Activated CD4-positive, alpha-beta T cell treated with anti-CD3 and anti-CD28 coated beads, Interleukin-2, Interleukin-4, amounts not matched to agents 100 ng/mL and 50 ng/mL, durations not matched to agents 16 hours and 8 hours (primary cell): ENCODE measurements around the gene CDH13.

Source experiments
- DNase-seq: peaks from one replicate; pipeline ENCODE4 v3.0.0-alpha.2; 2020; ENCODE audit warnings: low spot score

The CDH13 gene

DNA sequence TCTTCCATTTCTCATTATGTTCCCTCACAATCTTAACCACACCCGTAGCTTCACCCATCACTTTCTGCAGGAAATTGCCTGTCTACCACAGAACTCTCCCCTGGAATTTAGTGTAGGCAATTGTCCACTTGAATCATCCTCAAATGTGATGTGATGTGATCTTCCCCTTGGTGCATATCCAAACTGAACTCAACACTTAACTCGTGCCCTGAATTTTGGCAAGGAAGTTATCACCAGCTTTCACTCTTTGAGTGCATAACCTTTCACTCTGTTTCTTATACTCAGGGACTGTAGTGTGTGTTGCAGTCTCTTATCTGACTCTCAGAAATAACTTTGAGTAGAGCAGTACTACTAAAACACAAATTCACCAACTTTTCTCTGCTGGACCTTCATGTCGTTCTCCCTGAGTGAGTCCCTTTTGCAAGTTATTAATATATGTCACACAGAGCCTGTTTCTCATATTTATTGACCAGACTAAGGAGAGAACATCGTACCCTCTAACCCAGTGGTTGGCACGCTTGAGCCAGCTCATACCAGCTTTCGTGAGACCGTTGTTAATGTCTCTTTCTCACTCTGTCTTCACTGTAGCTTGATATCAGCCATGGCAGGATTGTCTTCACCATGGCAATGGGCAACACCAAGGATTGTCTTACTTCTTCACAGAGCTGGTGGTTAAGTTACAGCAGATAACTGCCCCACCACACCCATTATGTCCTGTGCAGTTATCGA is 622.1 kb downstream of the CDH13 start:
- DNase-seq: no peak

DNA sequence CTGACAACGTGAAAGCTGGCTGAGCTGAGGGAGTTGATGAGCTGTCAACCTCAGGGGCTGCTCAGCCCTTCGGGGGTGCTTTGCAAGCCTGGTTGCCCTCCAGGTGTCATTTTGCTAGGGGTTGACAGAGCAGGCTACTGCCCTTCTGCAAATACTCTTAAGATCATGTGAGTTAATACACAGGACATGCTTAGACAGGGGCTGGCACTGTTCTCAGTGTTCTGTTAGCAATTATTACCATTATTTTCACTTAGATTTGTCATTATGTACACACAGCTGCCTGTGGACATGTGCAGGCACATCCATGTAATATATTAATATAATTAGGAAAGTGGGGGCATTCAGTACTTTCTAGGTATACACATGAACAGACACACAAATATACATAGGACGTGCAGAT is 626.8 kb downstream of the CDH13 start:
- DNase-seq: no peak

DNA sequence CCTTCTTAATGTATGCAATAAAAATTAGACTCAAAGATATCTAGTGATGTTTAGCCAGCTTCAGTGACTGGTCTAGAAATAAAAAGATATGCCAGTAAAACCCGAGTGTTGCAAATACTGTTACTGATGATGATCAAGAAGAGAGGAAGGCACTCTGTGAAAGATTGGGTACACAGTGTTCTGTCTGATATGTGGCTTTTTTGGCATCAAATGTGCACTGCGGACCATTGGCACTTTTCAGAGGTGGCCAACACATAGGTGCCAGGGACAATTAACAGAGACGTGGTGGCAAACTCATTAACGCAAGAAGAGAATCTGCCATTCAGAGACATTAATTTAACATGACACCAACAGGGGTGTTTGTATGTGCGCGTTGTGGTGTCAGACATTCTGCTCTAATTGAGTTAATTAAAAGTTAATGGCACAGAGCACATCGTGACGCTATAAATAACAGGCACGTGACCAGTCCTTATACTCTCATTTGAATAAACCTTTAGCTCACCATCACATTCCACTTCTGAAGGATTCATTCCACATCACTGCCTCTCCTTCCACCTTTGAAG is 631.7 kb downstream of the CDH13 start:
- no peak for DNase-seq

- DNase-seq: no peak
These were observed 640.2 kb downstream of the CDH13 start for GRCh38 chr16:83266848-83267553.

DNA sequence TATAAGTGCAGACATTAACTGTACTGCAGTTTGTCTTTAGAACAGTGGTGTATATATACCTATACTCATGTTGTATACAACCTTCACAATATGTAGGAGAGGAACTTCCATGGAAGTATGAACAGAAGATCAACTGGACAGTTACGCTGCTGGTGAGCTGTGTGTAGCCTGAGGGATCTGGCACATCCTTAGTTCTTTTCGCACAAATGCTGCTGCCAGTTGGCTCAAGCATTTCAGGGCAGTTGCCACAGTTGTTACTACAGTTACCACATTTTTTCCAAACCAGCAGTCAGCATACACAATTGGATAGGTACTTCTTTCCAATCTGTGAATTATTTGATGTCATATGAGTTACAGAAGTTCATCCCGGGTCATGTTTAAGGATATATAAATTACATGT is 641.4 kb downstream of the CDH13 start:
- DNase-seq: no peak

- DNase-seq: no peak
These were observed 642.3 kb downstream of the CDH13 start for GRCh38 chr16:83269048-83269447.

DNA sequence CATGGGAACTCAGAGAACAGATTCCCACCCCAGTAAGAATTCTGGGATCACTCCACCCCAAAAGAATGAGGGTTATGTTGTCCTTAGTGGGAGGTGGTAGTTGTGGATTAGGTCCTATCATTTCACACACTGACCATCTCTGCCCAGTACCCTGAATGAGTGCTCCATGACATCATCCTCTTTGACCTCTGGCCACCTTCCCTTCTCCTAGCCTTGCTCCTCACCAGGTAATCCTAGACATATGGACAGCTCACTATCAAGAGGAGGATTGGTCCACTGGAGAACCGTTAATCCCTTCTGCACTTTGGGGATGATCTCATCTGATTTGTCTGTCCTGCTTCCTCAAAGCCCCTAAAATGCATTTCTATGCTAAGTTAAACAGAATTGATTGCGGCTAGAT is 642.8 kb downstream of the CDH13 start:
- DNase-seq: no peak

DNA sequence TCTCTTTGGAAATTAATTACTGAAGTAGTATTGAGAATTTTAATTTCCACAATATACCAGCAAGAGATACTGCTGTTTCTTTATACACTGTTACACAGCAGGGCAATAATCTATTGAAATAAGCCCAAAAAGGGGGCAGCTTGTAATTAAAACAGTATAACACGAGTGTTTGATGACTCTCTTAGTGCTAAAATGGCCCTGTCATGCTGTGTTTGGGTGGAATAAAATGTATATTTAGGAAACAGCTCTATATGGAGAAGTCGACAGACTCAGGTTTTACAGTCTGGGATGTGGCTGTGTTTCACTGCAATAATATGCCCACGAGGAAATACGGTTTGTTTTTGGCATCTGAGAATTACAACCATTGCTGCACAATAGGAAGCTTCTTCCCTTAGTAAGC is 643.3 kb downstream of the CDH13 start:
- DNase-seq: no peak

DNA sequence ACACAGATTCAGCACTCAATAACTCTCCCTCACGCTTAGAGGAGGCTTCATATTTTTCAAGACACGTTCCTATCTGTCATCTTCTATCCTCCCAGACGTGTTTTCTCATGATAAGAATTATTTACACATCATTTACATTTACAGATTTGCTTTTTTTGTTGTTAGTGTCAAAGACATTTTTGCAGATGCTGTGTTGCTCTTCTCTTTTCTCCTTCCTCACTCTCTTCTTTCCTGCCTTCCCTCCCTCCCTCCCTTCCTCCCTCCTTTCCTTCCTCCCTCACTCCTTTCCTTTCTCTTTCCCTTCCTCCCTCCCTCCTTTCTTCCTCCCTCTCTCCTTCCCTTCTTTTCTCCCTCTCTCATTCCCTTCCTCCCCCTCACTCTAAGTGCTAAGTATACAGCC is 643.9 kb downstream of the CDH13 start:
- no peak for DNase-seq

GRCh38 chr16:83271123-83271522 is 644.4 kb downstream of the CDH13 start:
- no peak for DNase-seq

- no peak for DNase-seq
These were observed 645.3 kb downstream of the CDH13 start for GRCh38 chr16:83271970-83272575.

GRCh38 chr16:83272843-83273242 is 646.1 kb downstream of the CDH13 start:
- DNase-seq: no peak

GRCh38 chr16:83273504-83274173 is 646.9 kb downstream of the CDH13 start:
- no peak for DNase-seq

GRCh38 chr16:83279251-83279650 is 652.5 kb downstream of the CDH13 start:
- DNase-seq: no peak

DNA sequence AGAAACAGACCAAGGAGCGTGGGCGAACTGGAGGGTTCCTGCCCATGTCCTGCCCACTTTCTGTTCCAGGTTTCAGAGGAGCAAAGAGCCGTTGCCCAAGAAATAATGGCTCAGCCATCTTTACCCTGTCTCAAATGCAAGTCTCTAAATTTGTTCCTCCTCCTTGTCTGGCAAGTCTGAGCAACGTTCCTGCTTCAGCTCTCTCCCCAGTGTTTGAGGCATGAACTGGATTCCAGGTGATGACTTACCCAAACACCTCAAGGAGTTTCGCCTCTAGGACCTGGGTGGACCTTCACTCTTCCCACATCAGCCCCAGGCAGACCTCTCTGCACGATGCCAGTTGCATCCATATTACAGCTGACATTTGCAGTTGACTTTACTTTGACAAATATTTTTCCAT is 659.2 kb downstream of the CDH13 start:
- no peak for DNase-seq

GRCh38 chr16:83296505-83296904 is 669.7 kb downstream of the CDH13 start:
- DNase-seq: no peak

- no peak for DNase-seq
These were observed 671.8 kb downstream of the CDH13 start for GRCh38 chr16:83298541-83298940.

GRCh38 chr16:83300326-83300725 is 673.6 kb downstream of the CDH13 start:
- DNase-seq: no peak

- DNase-seq: no peak
These were observed 675.2 kb downstream of the CDH13 start for GRCh38 chr16:83301971-83302370.

DNA sequence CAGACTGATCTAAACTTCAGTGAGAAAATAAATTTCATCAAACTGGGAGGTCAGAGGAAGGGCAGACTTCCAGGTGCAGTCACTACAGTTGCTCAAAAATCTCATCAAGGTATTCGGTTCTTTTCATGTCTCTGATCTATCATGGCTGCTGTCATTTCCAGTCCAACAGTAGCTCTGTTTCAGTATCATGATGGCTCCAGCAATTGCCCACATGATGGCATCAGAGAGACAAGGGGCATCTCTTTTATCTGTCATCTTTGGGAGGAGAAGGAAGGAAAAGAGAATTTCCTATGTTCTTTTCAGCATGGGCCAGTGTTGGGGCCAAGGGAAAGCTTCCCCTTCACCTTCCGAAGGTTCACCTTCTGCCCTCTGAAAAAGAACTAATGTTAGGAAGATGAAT is 676.1 kb downstream of the CDH13 start:
- DNase-seq: no peak

DNA sequence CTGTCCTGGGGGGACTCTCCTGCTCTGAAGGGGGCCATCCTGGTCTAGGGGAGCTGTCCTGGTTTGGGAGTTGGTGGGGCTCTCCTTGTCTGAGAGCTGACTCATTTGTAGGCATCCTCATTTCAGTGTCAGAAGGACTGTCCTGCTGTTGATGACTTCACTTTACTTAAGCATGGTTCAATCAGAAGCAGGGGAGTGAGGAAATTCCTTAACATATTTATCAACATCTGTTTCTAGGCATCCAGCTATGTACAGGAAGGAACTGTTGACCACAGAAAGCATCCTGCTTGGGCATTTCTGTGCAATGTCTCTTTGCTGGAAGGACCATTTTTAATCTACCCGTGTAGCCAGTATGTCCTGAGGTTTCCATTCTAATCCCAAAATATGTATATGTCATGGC is 678.3 kb downstream of the CDH13 start:
- no peak for DNase-seq

DNA sequence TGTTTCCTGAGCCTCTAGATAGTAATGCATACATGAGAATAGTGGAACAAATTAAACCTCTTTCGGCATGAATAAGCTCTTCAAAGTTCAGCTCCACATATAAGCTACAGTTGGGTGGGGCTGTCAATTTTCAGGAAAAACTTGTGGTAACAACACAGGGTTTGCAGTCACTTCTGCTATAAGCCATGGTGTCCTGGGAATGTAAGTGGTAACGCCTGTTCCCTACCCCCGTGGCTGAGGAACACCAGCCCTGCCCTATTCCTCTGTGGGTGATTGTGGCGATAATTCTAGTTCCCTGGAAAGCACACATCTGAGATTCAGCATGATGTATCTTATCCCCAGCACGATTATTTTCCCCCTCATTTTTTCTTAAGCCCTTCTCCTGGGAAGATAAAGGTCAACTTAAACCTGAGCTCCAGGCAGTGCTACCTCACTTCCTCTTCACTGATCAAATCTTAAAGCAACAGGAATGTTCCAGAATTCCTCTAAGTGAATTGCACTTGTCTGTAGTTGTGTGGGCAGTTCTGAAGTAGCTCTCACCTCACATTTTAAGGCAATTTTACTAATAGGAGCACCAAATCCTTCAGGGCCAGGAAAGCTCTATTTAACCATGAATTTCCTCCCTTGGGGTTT is 680.3 kb downstream of the CDH13 start:
- no peak for DNase-seq
